Mucosa of rectum (tissue), 2 donors: ENCODE measurements around the gene EAF1.
"Not testable (repeated sequence)": the region's sequence is repeated elsewhere in the genome, so short reads cannot be mapped to it uniquely, and the experiment has no call there.

Source experiments
- H3K27ac ChIP-seq, 2 donors: one replicate each; pipeline ENCODE4 v1.7.0; 2013; ENCODE audit warnings: inconsistent platforms in 2 of 2, low read depth in 2 of 2, low read length in 2 of 2
- H3K27me3 ChIP-seq, 2 donors: one replicate each; pipeline ENCODE4 v1.7.0; 2013; ENCODE audit warnings: low read length in 2 of 2; ENCODE audit not compliant: control insufficient read depth in 2 of 2, insufficient read depth in 2 of 2
- H3K36me3 ChIP-seq, 2 donors: one replicate each; pipeline ENCODE4 v1.7.0; 2013; ENCODE audit warnings: low read length in 2 of 2; ENCODE audit not compliant: control insufficient read depth in 2 of 2, insufficient read depth in 2 of 2
- H3K4me1 ChIP-seq, 2 donors: one replicate each; pipeline ENCODE4 v1.7.0; 2013; ENCODE audit warnings: low read length in 2 of 2, mild to moderate bottlenecking in 1 of 2; ENCODE audit not compliant: control insufficient read depth in 2 of 2, insufficient read depth in 2 of 2
- H3K4me3 ChIP-seq, 2 donors: one replicate each; pipeline ENCODE4 v1.7.0; 2013; ENCODE audit warnings: low read length in 2 of 2
- H3K9ac ChIP-seq, 2 donors: one replicate each; pipeline ENCODE4 v1.7.0; 2013; ENCODE audit warnings: low read length in 2 of 2, low read depth in 1 of 2, mild to moderate bottlenecking in 1 of 2
- H3K9me3 ChIP-seq, 2 donors: one replicate each; pipeline ENCODE4 v1.7.0; 2013; ENCODE audit warnings: low read length in 2 of 2; ENCODE audit not compliant: control insufficient read depth in 2 of 2
- donor health status: healthy.
- donor health status: Normal muscosa, but diverticular disease.

EAF1 gene

DNA sequence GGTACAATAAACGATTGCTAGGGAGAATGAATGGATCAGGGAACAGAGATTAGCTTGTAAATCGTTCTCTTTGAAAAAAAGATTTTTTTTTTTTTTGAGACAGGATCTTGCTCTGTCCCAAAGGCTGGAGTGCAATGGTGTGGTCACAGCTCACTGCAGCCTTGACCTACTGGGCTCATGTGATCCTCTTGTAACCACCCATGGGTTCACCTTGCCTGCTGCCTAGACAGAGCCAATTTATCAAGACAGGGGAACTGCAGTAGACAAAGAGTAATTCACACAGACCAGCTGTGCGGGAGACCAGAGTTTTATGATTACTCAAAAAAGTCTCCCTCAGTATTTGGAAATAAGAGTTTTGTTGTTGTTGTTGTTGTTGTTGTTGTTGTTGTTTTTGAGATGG is 39.7 kb upstream of the EAF1 start:
- Histone ChIP-seq H3K4me1 (peaks cover 0 to 2% of the 10 kb centered on the region in 2 donors), H3K9me3 (no peaks in the 10 kb centered on the region), H3K27ac (no peak overlapping the region), H3K9ac (no peak overlapping the region), H3K4me3 (no peak overlapping the region), H3K36me3 (no peaks in the 10 kb centered on the region), H3K27me3 (no peaks in the 10 kb centered on the region)

- not testable (repeated sequence) for H3K4me3 ChIP-seq, H3K4me1 ChIP-seq, H3K27me3 ChIP-seq, H3K9me3 ChIP-seq, H3K9ac ChIP-seq, H3K36me3 ChIP-seq, H3K27ac ChIP-seq
Measured at GRCh38 chr3:15388335-15388734, 39.1 kb upstream of the EAF1 start.

DNA sequence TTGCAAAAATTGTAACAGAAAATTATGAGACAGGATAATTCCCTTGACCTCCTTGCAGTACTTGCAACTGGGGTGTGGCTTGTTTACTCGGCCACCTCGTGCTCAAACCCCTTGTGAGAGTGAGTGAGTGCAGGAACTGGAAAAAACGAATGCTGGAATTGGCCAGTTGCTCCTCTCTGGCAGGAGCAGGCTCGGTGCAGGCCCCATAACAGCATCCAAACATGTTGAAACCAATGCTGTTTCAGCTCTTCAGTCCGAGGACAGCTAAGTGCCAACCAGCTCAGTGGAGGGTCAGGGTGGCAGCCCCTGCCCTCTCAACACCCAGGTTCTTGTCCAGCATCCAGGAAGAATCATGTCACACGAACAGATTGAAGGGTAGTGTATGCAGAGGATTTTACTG is 36.9 kb upstream of the EAF1 start:
- H3K9me3 ChIP-seq: no peaks in the 10 kb centered on the region
- H3K36me3 ChIP-seq: no peaks in the 10 kb centered on the region
- peaks cover 0 to 2% of the 10 kb centered on the region in 2 donors for H3K4me1 ChIP-seq
- no peak overlapping the region for H3K9ac ChIP-seq
- H3K27ac ChIP-seq: no peak overlapping the region
- H3K27me3 ChIP-seq: no peaks in the 10 kb centered on the region
- H3K4me3 ChIP-seq: no peak overlapping the region

GRCh38 chr3:15391007-15391406 is 36.4 kb upstream of the EAF1 start:
- peaks cover 0 to 2% of the 10 kb centered on the region in 2 donors for H3K4me1 ChIP-seq
- no peak overlapping the region for H3K9ac ChIP-seq
- no peaks in the 10 kb centered on the region for H3K36me3 ChIP-seq
- no peaks in the 10 kb centered on the region for H3K9me3 ChIP-seq
- H3K4me3 ChIP-seq: no peak overlapping the region
- H3K27ac ChIP-seq: no peak overlapping the region
- H3K27me3 ChIP-seq: no peaks in the 10 kb centered on the region

GRCh38 chr3:15393252-15393651 is 34.1 kb upstream of the EAF1 start:
- H3K4me3 ChIP-seq, H3K4me1 ChIP-seq, H3K27me3 ChIP-seq, H3K9me3 ChIP-seq, H3K9ac ChIP-seq, H3K36me3 ChIP-seq, H3K27ac ChIP-seq: not testable (repeated sequence)

GRCh38 chr3:15398731-15399133 is 28.7 kb upstream of the EAF1 start:
- not testable (repeated sequence) for H3K27me3 ChIP-seq, H3K36me3 ChIP-seq, H3K9me3 ChIP-seq, H3K9ac ChIP-seq, H3K27ac ChIP-seq, H3K4me1 ChIP-seq, H3K4me3 ChIP-seq

- no peak overlapping the region for H3K4me3 ChIP-seq
- no peaks in the 10 kb centered on the region for H3K4me1 ChIP-seq
- H3K9ac ChIP-seq: no peak overlapping the region
- no peaks in the 10 kb centered on the region for H3K36me3 ChIP-seq
- H3K27ac ChIP-seq: no peak overlapping the region
- H3K9me3 ChIP-seq: no peaks in the 10 kb centered on the region
- no peaks in the 10 kb centered on the region for H3K27me3 ChIP-seq
Measured at GRCh38 chr3:15399970-15400369, 27.4 kb upstream of the EAF1 start.

- H3K4me3 ChIP-seq: no peak overlapping the region
- peaks cover 0 to 2% of the 10 kb centered on the region in 2 donors for H3K4me1 ChIP-seq
- no peak overlapping the region for H3K27ac ChIP-seq
- no peaks in the 10 kb centered on the region for H3K9me3 ChIP-seq
- H3K27me3 ChIP-seq: no peaks in the 10 kb centered on the region
- H3K9ac ChIP-seq: no peak overlapping the region
- H3K36me3 ChIP-seq: no peaks in the 10 kb centered on the region
Measured at GRCh38 chr3:15401936-15402335, 25.5 kb upstream of the EAF1 start.

DNA sequence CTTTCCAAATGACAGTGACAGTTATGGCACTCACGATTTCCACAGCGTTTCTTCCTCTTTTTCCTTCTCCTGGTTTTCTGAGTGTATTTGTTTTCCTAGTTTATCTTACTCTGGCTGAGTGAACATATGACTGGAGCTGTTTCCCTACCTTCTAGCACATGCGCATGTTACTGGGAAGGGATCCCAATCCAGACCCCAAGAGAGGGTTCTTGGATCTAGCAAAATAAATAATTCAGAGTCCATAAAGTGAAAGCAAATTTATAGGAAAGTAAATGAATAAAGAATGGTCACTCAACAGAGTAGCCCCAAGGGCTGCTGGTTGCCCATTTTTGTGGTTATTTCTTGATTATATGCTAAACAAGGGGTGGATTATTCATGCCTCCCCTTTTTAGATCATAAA is 23.9 kb upstream of the EAF1 start:
- Histone ChIP-seq H3K27me3 (no peaks in the 10 kb centered on the region), H3K4me3 (no peak overlapping the region), H3K9ac (no peak overlapping the region), H3K36me3 (no peaks in the 10 kb centered on the region), H3K27ac (no peak overlapping the region), H3K4me1 (peaks cover 0 to 2% of the 10 kb centered on the region in 2 donors), H3K9me3 (no peaks in the 10 kb centered on the region)

- Histone ChIP-seq H3K9me3 (no peaks in the 10 kb centered on the region), H3K9ac (no peak overlapping the region), H3K4me1 (peaks cover 0 to 2% of the 10 kb centered on the region in 2 donors), H3K4me3 (no peak overlapping the region), H3K36me3 (no peaks in the 10 kb centered on the region), H3K27me3 (no peaks in the 10 kb centered on the region), H3K27ac (no peak overlapping the region)
Measured at GRCh38 chr3:15403965-15404364, 23.4 kb upstream of the EAF1 start.

- H3K9ac ChIP-seq: no peak overlapping the region
- H3K36me3 ChIP-seq: peaks cover 0 to 1% of the 10 kb centered on the region in 2 donors
- no peaks in the 10 kb centered on the region for H3K9me3 ChIP-seq
- H3K27ac ChIP-seq: no peak overlapping the region
- H3K27me3 ChIP-seq: no peaks in the 10 kb centered on the region
- peaks cover 0 to 2% of the 10 kb centered on the region in 2 donors for H3K4me1 ChIP-seq
- no peak overlapping the region for H3K4me3 ChIP-seq
Measured at GRCh38 chr3:15404767-15405166, 22.6 kb upstream of the EAF1 start.
